ENCODE measurements around the gene CHD9.
"Not testable (repeated sequence)": the region's sequence is repeated elsewhere in the genome, so short reads cannot be mapped to it uniquely, and the experiment has no call there.

Gene CHD9

GRCh38 chr16:53054670-53055485 lies at the start of gene CHD9:
Gene CHD9, plus strand, starts transcription at chr16:53054991. Its CDS starts 101,099 bp downstream, at chr16:53156090.
- DNase-seq, result peak; percentile 8 to 95 (median 80)

GRCh38 chr16:53007095-53007494 lies 47.7 kb upstream of the CHD9 start:
- no peak for DNase-seq

- DNase-seq, result no peak
Measured at GRCh38 chr16:53014287-53014686, 40.5 kb upstream of the CHD9 start.

GRCh38 chr16:53018834-53019416 lies 35.9 kb upstream of the CHD9 start:
- no peak for DNase-seq

GRCh38 chr16:53022374-53022773 lies 32.4 kb upstream of the CHD9 start:
- DNase-seq, result peak in 35 of 58 donors; percentile 1 to 49 (median 11)

- DNase-seq, result no peak
Measured at GRCh38 chr16:53024045-53024444, 30.7 kb upstream of the CHD9 start.

GRCh38 chr16:53029971-53030370 lies 24.8 kb upstream of the CHD9 start:
- DNase-seq, result no peak

- no peak for DNase-seq
Measured at GRCh38 chr16:53031323-53031942, 23.4 kb upstream of the CHD9 start.

- no peak for DNase-seq
Measured at GRCh38 chr16:53034306-53034705, 20.5 kb upstream of the CHD9 start.

GRCh38 chr16:53035176-53035942 lies 19.4 kb upstream of the CHD9 start:
- no peak for DNase-seq

- no peak for DNase-seq
Measured at GRCh38 chr16:53036066-53036465, 18.7 kb upstream of the CHD9 start.

- DNase-seq, result not testable (repeated sequence)
Measured at GRCh38 chr16:53036711-53037110, 18.1 kb upstream of the CHD9 start.

- no peak for DNase-seq
Measured at GRCh38 chr16:53040788-53041187, 14.0 kb upstream of the CHD9 start.

- DNase-seq, result no peak
Measured at GRCh38 chr16:53041320-53042051, 13.3 kb upstream of the CHD9 start.

GRCh38 chr16:53042235-53042701 lies 12.5 kb upstream of the CHD9 start:
- no peak for DNase-seq

- DNase-seq, result peak in 4 of 58 donors; percentile 3 to 31 (median 26)
Measured at GRCh38 chr16:53043428-53043831, 11.4 kb upstream of the CHD9 start.

- DNase-seq, result no peak
Measured at GRCh38 chr16:53043986-53044601, 10.7 kb upstream of the CHD9 start.

- DNase-seq, result no peak
Measured at GRCh38 chr16:53045341-53046220, 9.2 kb upstream of the CHD9 start.

- not testable (repeated sequence) for DNase-seq
Measured at GRCh38 chr16:53047515-53047914, 7.3 kb upstream of the CHD9 start.

All from anterior cingulate cortex (tissue), 58 donors.